ENCODE results near the gene EXOC3L1. TPM values are rescaled to one million over a fixed set of nuclear protein-coding genes. Genes with fewer than 3 reads are reported as not detected.

Gene EXOC3L1
- total and polyA plus RNA-seq, 4 donors = 9.7 to 16.5 (median 12.0) TPM

- TF ChIP-seq CTCF (IDR thresholded peaks at IDR 0.05; ENCODE audit: control extremely low read depth, extremely low read depth) = no peak
- no peak overlapping the region for H3K4me3 ChIP-seq
- no peaks in the 10 kb centered on the region for H3K27me3 ChIP-seq (ENCODE audit: control insufficient read depth in 3 of 3, insufficient read depth in 3 of 3, low read length in 2 of 3)
- peaks cover 0 to 7% (median 0%) of the 10 kb centered on the region in 5 donors for H3K4me1 ChIP-seq (ENCODE audit: control insufficient read depth in 5 of 5, insufficient read depth in 5 of 5, low read length in 5 of 5)
- DNase-seq (no peak), ATAC-seq (ENCODE audit: insufficient read depth, low FRiP score) (no peak)
- WGBS, 2 donors = 83 to 88% methylated on average over 4 of the region's 4 CpGs
- no peak overlapping the region for H3K9ac ChIP-seq (ENCODE audit: insufficient read depth in 1 of 2, low read length in 2 of 2)
- H3K36me3 ChIP-seq (ENCODE audit: control insufficient read depth in 4 of 4, insufficient read depth in 4 of 4, low read length in 4 of 4) = peaks cover 3 to 41% (median 6%) of the 10 kb centered on the region in 4 donors
- no peaks in the 10 kb centered on the region for H3K9me3 ChIP-seq (ENCODE audit: control insufficient read depth in 4 of 4, insufficient read depth in 3 of 4, low read length in 3 of 4)
- H3K27ac ChIP-seq (ENCODE audit: low read depth in 1 of 2, low read length in 1 of 2) = no peak overlapping the region
These were observed 14.1 kb upstream of the EXOC3L1 start for GRCh38 chr16:67204076-67204475.

GRCh38 chr16:67202956-67203493, 13.1 kb upstream of the EXOC3L1 start:
- no peak for ATAC-seq (ENCODE audit: insufficient read depth, low FRiP score)
- TF ChIP-seq CTCF (IDR thresholded peaks at IDR 0.05; ENCODE audit: control extremely low read depth, extremely low read depth) = no peak
- WGBS, 2 donors = 92% methylated on average over 19 to 23 of the region's 23 CpGs
- Histone ChIP-seq H3K36me3 (ENCODE audit: control insufficient read depth in 4 of 4, insufficient read depth in 4 of 4, low read length in 4 of 4) (peaks cover 3 to 44% (median 9%) of the 10 kb centered on the region in 4 donors), H3K27me3 (ENCODE audit: control insufficient read depth in 3 of 3, insufficient read depth in 3 of 3, low read length in 2 of 3) (no peaks in the 10 kb centered on the region), H3K9ac (ENCODE audit: insufficient read depth in 1 of 2, low read length in 2 of 2) (no peak overlapping the region), H3K4me1 (ENCODE audit: control insufficient read depth in 5 of 5, insufficient read depth in 5 of 5, low read length in 5 of 5) (peaks cover 0 to 13% (median 0%) of the 10 kb centered on the region in 5 donors), H3K4me3 (no peak overlapping the region), H3K27ac (ENCODE audit: low read depth in 1 of 2, low read length in 1 of 2) (no peak overlapping the region), H3K9me3 (ENCODE audit: control insufficient read depth in 4 of 4, insufficient read depth in 3 of 4, low read length in 3 of 4) (no peaks in the 10 kb centered on the region)
- DNase-seq = no peak

DNA sequence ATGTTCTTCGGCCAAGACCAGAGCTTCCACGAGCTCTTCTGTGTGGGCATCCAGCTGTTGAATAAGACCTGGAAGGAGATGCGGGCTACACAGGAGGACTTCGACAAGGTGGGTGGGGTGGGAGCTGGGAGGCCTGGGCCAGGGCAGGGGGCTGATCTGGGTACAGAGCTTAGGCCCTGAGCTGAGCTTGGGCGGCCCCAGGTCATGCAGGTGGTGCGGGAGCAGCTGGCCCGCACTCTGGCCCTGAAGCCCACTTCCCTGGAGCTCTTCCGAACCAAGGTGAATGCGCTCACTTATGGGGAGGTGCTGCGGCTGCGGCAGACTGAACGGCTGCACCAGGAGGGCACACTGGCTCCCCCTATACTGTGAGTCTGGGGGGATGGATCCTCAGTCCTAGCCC, 12.5 kb upstream of the EXOC3L1 start:
- no peaks in the 10 kb centered on the region for H3K27me3 ChIP-seq (ENCODE audit: control insufficient read depth in 3 of 3, insufficient read depth in 3 of 3, low read length in 2 of 3)
- no peak overlapping the region for H3K27ac ChIP-seq (ENCODE audit: low read depth in 1 of 2, low read length in 1 of 2)
- no peak overlapping the region for H3K4me3 ChIP-seq
- 97% methylated on average over 11 to 12 of the region's 12 CpGs for WGBS, 2 donors
- no peak for TF ChIP-seq CTCF (IDR thresholded peaks at IDR 0.05; ENCODE audit: control extremely low read depth, extremely low read depth)
- DNase-seq = no peak
- H3K4me1 ChIP-seq (ENCODE audit: control insufficient read depth in 5 of 5, insufficient read depth in 5 of 5, low read length in 5 of 5) = peaks cover 0 to 12% (median 0%) of the 10 kb centered on the region in 5 donors
- no peaks in the 10 kb centered on the region for H3K9me3 ChIP-seq (ENCODE audit: control insufficient read depth in 4 of 4, insufficient read depth in 3 of 4, low read length in 3 of 4)
- no peak for ATAC-seq (ENCODE audit: insufficient read depth, low FRiP score)
- H3K9ac ChIP-seq (ENCODE audit: insufficient read depth in 1 of 2, low read length in 2 of 2) = no peak overlapping the region
- peaks cover 6 to 48% (median 11%) of the 10 kb centered on the region in 4 donors for H3K36me3 ChIP-seq (ENCODE audit: control insufficient read depth in 4 of 4, insufficient read depth in 4 of 4, low read length in 4 of 4)

All from lung (tissue), 12 donors.